SK-N-MC (cell line): ENCODE results near the gene PPP2CA.

Source experiments
- DNase-seq: peaks from one replicate; pipeline ENCODE4 v3.0.0-alpha.2; 2011; ENCODE audit warnings: low read depth, low spot score
- H3K27ac ChIP-seq: fragments of 200-600 bp; sonication (generic); 2 replicates; pipeline ENCODE4 v1.5.1; 2016; ENCODE audit warnings: mixed run types
- H3K36me3 ChIP-seq: fragments of 200-600 bp; sonication (generic); 2 replicates; pipeline ENCODE4 v1.6.1; 2017; ENCODE audit warnings: antibody characterized with exemption, low read length, mixed read lengths; ENCODE audit not compliant: insufficient read depth
- H3K4me3 ChIP-seq: fragments of 200-600 bp; sonication (generic); 2 replicates; pipeline ENCODE4 v1.5.1; 2016
- H3K9ac ChIP-seq: fragments of 200-600 bp; sonication (generic); 2 replicates; pipeline ENCODE4 v1.8.0; 2017; ENCODE audit warnings: mixed run types, mixed read lengths; ENCODE audit not compliant: insufficient read length
- H3K9me3 ChIP-seq: fragments of 200-600 bp; sonication (generic); 2 replicates; pipeline ENCODE4 v1.6.1; 2017; ENCODE audit warnings: low read depth, mild to moderate bottlenecking, antibody characterized with exemption, low read length, moderate library complexity, mixed read lengths
- EZH2 ChIP-seq: fragments of 200-600 bp; sonication (generic); IDR thresholded peaks from one replicate; pipeline ENCODE4 v1.6.1; 2017; ENCODE audit warnings: antibody characterized with exemption
- FOXP2 ChIP-seq: optimal IDR thresholded peaks from 2 replicates; pipeline ENCODE3; 2011; ENCODE audit warnings: mild to moderate bottlenecking, moderate library complexity; ENCODE audit not compliant: insufficient read depth; ENCODE audit errors: extremely low read length, control extremely low read depth
- POLR2AphosphoS5 ChIP-seq: IDR thresholded peaks from 2 replicates; pipeline ENCODE4 v1.6.1; 2012; ENCODE audit warnings: mild to moderate bottlenecking, low read depth, low read length, borderline replicate concordance

Gene PPP2CA

GRCh38 chr5:134209477-134210245 is 16.2 kb downstream of the PPP2CA start:
- no peak overlapping the region for H3K4me3 ChIP-seq
- H3K36me3 ChIP-seq: peaks cover 45% of the 10 kb centered on the region
- no peak overlapping the region for H3K27ac ChIP-seq
- no peak overlapping the region for H3K9ac ChIP-seq
- no peak for DNase-seq
- H3K9me3 ChIP-seq: peaks cover 5% of the 10 kb centered on the region; the same call in 1 of the 2 replicates
- TF ChIP-seq EZH2 (no peak), POLR2AphosphoS5 (no peak), FOXP2 (no peak)

GRCh38 chr5:134207696-134208095 is 18.2 kb downstream of the PPP2CA start:
- peaks cover 45% of the 10 kb centered on the region for H3K36me3 ChIP-seq
- DNase-seq: no peak
- TF ChIP-seq EZH2 (no peak), FOXP2 (no peak), POLR2AphosphoS5 (no peak)
- no peak overlapping the region for H3K9ac ChIP-seq
- H3K27ac ChIP-seq: no peak overlapping the region
- H3K4me3 ChIP-seq: no peak overlapping the region
- H3K9me3 ChIP-seq: no peaks in the 10 kb centered on the region

GRCh38 chr5:134206627-134207160 is 19.2 kb downstream of the PPP2CA start:
- peaks cover 48% of the 10 kb centered on the region for H3K36me3 ChIP-seq
- H3K9ac ChIP-seq: no peak overlapping the region
- TF ChIP-seq FOXP2 (no peak), EZH2 (no peak), POLR2AphosphoS5 (no peak)
- no peak overlapping the region for H3K4me3 ChIP-seq
- no peaks in the 10 kb centered on the region for H3K9me3 ChIP-seq
- no peak overlapping the region for H3K27ac ChIP-seq
- DNase-seq: no peak

GRCh38 chr5:134204575-134204974 is 21.3 kb downstream of the PPP2CA start:
- no peak for TF ChIP-seq FOXP2
- TF ChIP-seq EZH2: no peak
- TF ChIP-seq POLR2AphosphoS5: no peak
- no peaks in the 10 kb centered on the region for H3K9me3 ChIP-seq
- DNase-seq: no peak
- no peak overlapping the region for H3K9ac ChIP-seq
- H3K27ac ChIP-seq: no peak overlapping the region
- H3K36me3 ChIP-seq: peaks cover 70% of the 10 kb centered on the region
- no peak overlapping the region for H3K4me3 ChIP-seq

- H3K27ac ChIP-seq: no peak overlapping the region
- H3K9me3 ChIP-seq: no peaks in the 10 kb centered on the region
- H3K4me3 ChIP-seq: no peak overlapping the region
- no peak for TF ChIP-seq POLR2AphosphoS5
- no peak for TF ChIP-seq EZH2
- TF ChIP-seq FOXP2: no peak
- H3K36me3 ChIP-seq: peaks cover 79% of the 10 kb centered on the region
- H3K9ac ChIP-seq: no peak overlapping the region
- no peak for DNase-seq
Observed at GRCh38 chr5:134203630-134204029, 22.2 kb downstream of the PPP2CA start.

GRCh38 chr5:134195666-134196065 is 30.2 kb downstream of the PPP2CA start:
- no peak for TF ChIP-seq FOXP2
- TF ChIP-seq POLR2AphosphoS5: no peak
- no peak for TF ChIP-seq EZH2
- no peaks in the 10 kb centered on the region for H3K9me3 ChIP-seq
- H3K4me3 ChIP-seq: no peak overlapping the region
- no peak overlapping the region for H3K9ac ChIP-seq
- H3K36me3 ChIP-seq: peaks cover 56% of the 10 kb centered on the region
- H3K27ac ChIP-seq: no peak overlapping the region
- no peak for DNase-seq

GRCh38 chr5:134189031-134189430 is 36.8 kb downstream of the PPP2CA start:
- no peak for TF ChIP-seq EZH2
- no peak for TF ChIP-seq FOXP2
- TF ChIP-seq POLR2AphosphoS5: no peak
- H3K9me3 ChIP-seq: no peaks in the 10 kb centered on the region
- no peak overlapping the region for H3K9ac ChIP-seq
- no peak for DNase-seq
- no peaks in the 10 kb centered on the region for H3K36me3 ChIP-seq
- no peak overlapping the region for H3K27ac ChIP-seq
- no peak overlapping the region for H3K4me3 ChIP-seq

- no peak overlapping the region for H3K9ac ChIP-seq
Observed at GRCh38 chr5:134188092-134188491, 37.8 kb downstream of the PPP2CA start.

More at GRCh38 chr5:134188092-134188491, 37.8 kb downstream of the PPP2CA start:
- no peaks in the 10 kb centered on the region for H3K36me3 ChIP-seq
- TF ChIP-seq EZH2 (no peak), FOXP2 (no peak), POLR2AphosphoS5 (no peak; the same call in 1 of the 2 replicates)
- no peaks in the 10 kb centered on the region for H3K9me3 ChIP-seq
- no peak overlapping the region for H3K4me3 ChIP-seq
- H3K27ac ChIP-seq: no peak overlapping the region
- no peak for DNase-seq
